Measurements from ENCODE around the gene COPS7B. TPM values are rescaled to one million over a fixed set of nuclear protein-coding genes. Genes with fewer than 3 reads are reported as not detected.

Gene COPS7B
- total RNA-seq, 4 donors from 2014 or later = 19.1 to 31.8 (median 24.4) TPM

- intact Hi-C loops (cut with DNase I; ENCODE audit: low total_unique reads) = no loop called here
- no peak for DNase-seq
- Histone ChIP-seq H3K4me3 (no peak overlapping the region), H3K27me3 (no peaks in the 10 kb centered on the region), H3K27ac (no peak overlapping the region), H3K36me3 (no peaks in the 10 kb centered on the region), H3K4me1 (no peaks in the 10 kb centered on the region), H3K9me3 (no peaks in the 10 kb centered on the region)
- TF ChIP-seq CTCF (IDR thresholded peaks at IDR 0.05) (no peak), POLR2A (IDR thresholded peaks at IDR 0.05) (no peak)
These were observed 66.9 kb downstream of the COPS7B start for GRCh38 chr2:231853105-231853504.

- H3K4me3 ChIP-seq = no peak overlapping the region
- H3K9me3 ChIP-seq = no peaks in the 10 kb centered on the region
- no peak overlapping the region for H3K27ac ChIP-seq
- no peak for DNase-seq
- no peaks in the 10 kb centered on the region for H3K27me3 ChIP-seq
- no peaks in the 10 kb centered on the region for H3K4me1 ChIP-seq
- intact Hi-C loops (cut with DNase I; ENCODE audit: low total_unique reads) = no loop called here
- TF ChIP-seq POLR2A (IDR thresholded peaks at IDR 0.05) (no peak), CTCF (IDR thresholded peaks at IDR 0.05) (no peak)
- no peaks in the 10 kb centered on the region for H3K36me3 ChIP-seq
These were observed 68.4 kb downstream of the COPS7B start for GRCh38 chr2:231854616-231855125.

- TF ChIP-seq CTCF (IDR thresholded peaks at IDR 0.05) (no peak), POLR2A (IDR thresholded peaks at IDR 0.05) (no peak)
- no peaks in the 10 kb centered on the region for H3K36me3 ChIP-seq
- intact Hi-C loops (cut with DNase I; ENCODE audit: low total_unique reads) = no loop called here
- H3K4me3 ChIP-seq = no peak overlapping the region
- no peaks in the 10 kb centered on the region for H3K9me3 ChIP-seq
- no peak overlapping the region for H3K27ac ChIP-seq
- no peaks in the 10 kb centered on the region for H3K27me3 ChIP-seq
- no peak for DNase-seq
- H3K4me1 ChIP-seq = no peaks in the 10 kb centered on the region
These were observed 70.7 kb downstream of the COPS7B start for GRCh38 chr2:231856959-231857358.

Small RNAs within 50 kb of the gene (small RNA-seq; reads per million reads assigned to genes)
- gene AC073476.4 = not detected

Other genes starting within 250 kb of the COPS7B start
- gene TEX44, start 193.6 kb upstream of the COPS7B start, total RNA-seq = not detected
- 100 to 1,000 TPM; 693 to 966 (median 818) TPM for gene PTMA, start 77.9 kb upstream of the COPS7B start, total RNA-seq
- gene PDE6D, start 5.2 kb upstream of the COPS7B start, total RNA-seq = 100 to 1,000 TPM in 1 of 4 donors, 10 to 100 TPM in 3; 23.5 to 140 (median 43.6) TPM
- gene NPPC, start 140.0 kb downstream of the COPS7B start, total RNA-seq = 1 to 10 TPM in 1 of 4 donors, not detected in 3; 4.3 TPM
- 10 to 100 TPM; 10.3 to 63.9 (median 29.7) TPM for gene DIS3L2, start 175.3 kb downstream of the COPS7B start, total RNA-seq